HG02840 (cell line): ENCODE measurements around the gene LSAMP.
"Not testable (repeated sequence)": the region's sequence is repeated elsewhere in the genome, so short reads cannot be mapped to it uniquely, and the experiment has no call there.

Experiments used
- ATAC-seq: cut with Tn5 transposase; IDR thresholded peaks from one replicate; pipeline ENCODE4 v1.9.1; 2021; ENCODE audit warnings: mild to moderate bottlenecking, moderate library complexity, moderate number of reproducible peaks; ENCODE audit not compliant: unreplicated experiment, low FRiP score

Gene LSAMP

DNA sequence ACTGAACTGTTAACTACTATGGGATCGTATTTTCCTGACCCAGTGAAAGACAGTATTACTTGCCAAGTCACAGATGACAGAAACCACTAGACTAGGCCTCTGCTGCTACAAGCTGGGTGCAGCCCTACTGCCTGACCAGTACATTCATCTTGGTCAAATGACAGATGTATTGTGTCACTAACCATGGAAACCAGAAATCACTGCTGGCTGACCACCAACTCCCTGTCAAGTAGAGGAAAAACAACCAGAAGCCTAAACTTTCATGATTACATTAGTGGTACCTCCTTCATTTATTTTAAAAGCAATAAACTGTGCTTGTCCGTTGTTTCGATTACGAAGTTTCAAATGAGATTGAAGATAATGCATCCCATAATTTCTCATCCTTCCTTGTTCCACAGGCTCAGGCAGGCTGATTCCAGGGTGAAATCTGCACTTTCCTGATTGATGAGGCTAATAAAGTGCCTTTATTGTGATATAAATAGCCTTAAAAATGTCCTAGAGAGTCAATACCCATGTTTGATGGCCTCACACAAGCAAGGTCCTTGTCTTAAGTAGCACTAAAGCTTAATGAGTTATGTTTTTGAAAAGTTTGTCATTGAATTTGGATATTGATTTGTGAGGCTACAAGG is 309.7 kb downstream of the LSAMP start:
- ATAC-seq = no peak

DNA sequence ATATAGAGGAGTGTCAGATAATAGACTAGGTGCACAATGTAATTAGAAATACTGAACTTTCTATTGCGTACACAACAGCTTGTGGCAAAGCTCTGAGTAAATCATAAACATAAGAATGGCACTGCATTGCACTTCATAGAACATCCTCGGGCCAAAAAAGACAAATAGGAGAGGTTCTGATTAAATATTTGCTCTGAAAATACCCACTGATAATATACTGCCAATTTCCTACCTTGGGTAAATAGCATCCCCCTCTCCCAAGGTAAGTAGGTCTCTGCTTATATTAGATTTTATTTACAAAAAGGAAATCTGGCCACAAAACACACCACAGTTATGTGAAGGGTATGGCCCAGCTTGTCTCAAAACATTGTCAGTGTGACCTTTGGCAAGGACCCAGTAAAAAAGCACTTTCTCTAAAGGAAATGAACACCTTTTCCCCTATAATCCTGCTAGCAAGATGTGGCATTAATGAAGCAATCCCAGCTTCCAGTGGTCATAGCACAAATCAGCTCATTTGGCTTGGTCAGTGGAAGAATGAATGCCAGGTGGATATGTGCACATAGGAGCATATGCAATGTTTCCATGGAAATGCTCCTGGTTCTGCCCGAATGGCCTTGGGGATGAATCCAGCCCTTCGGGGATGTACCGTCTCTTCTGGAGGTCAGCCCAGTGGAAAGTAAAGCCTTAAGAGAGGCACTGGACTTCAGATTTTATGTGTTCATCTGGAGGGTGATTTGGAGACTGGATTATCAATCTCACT is 315.9 kb downstream of the LSAMP start:
- no peak for ATAC-seq

- no peak for ATAC-seq
These were observed 317.8 kb downstream of the LSAMP start for GRCh38 chr3:116127464-116127863.

GRCh38 chr3:116124166-116124565 is 321.1 kb downstream of the LSAMP start:
- ATAC-seq = no peak

GRCh38 chr3:116118475-116119169 is 326.7 kb downstream of the LSAMP start:
- no peak for ATAC-seq

DNA sequence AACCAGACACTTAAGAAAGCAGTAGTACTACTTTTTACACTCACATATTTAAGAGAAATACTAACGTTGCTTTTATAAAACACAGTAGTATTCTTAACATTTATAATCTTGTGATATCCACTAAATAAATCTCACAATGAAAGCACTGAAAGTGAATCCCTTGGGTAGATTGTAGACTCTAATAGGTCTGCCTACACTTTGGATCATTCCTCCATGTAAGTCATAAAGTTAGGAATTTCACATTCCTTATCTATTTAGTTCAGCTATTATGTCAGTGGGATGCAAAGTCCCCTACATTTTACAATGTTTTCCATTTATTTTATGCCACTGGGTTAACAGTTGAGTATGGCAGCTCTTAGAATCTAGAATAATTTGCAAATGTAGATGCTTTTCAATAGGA is 330.7 kb downstream of the LSAMP start:
- no peak for ATAC-seq

DNA sequence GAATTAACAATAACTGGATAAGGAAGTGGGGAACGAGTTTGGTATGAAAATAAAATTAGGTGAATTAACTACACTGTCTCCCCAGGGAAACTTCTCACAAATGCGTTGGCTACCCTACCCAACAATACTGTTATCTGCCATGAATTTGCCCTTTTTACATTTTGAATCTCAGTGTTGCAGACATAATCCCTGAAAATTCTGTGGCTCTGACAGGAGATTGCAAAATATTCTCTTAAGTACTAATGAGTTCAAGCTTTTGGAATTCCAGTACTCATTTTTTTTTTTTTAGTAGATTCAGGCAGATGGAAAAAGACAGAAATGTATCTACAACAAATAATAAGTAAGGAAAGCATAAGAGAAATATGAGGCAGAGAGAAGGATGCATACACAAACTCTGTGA is 332.6 kb downstream of the LSAMP start:
- no peak for ATAC-seq

DNA sequence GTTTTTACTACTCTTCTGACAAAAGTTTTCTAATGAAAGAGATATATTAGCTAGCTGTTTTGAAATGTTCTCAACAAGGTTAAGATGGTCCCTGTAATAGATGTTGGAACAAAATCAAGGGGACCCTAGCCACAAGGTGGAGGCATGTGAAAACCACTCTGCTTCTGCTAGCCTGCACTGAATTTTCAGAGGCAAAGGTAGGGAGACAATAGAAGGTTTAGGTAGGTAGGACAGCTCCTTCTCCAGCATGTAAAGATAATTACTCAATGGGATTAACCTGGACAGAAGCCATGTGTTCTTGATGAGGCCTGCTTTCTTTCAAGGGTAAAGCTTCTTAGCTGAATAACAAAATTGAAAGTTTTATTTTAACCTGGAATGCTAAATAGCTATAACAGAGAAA is 333.5 kb downstream of the LSAMP start:
- ATAC-seq = no peak

GRCh38 chr3:116103868-116104530 is 341.3 kb downstream of the LSAMP start:
- ATAC-seq = no peak

- no peak for ATAC-seq
These were observed 343.2 kb downstream of the LSAMP start for GRCh38 chr3:116102037-116102436.

- no peak for ATAC-seq
These were observed 348.1 kb downstream of the LSAMP start for GRCh38 chr3:116097226-116097625.

DNA sequence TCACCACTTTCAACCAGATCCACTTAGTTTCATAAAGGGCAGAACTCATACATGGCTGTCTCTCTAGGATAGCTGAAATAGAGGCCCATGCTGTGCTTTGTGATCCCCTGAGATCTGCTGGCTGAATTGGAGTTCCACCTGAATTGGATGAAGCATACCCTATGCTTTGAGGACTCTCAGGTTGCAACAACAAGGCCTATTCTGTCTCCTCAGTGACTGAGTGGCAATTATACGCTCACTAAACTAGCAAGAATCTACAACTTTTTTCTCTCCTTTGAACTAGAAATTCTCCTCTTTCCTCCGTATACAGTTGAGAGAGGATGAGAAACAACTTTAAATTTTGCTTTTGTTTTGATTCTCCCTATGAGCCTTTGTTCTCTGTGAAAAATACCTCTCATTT is 348.7 kb downstream of the LSAMP start:
- ATAC-seq = no peak

DNA sequence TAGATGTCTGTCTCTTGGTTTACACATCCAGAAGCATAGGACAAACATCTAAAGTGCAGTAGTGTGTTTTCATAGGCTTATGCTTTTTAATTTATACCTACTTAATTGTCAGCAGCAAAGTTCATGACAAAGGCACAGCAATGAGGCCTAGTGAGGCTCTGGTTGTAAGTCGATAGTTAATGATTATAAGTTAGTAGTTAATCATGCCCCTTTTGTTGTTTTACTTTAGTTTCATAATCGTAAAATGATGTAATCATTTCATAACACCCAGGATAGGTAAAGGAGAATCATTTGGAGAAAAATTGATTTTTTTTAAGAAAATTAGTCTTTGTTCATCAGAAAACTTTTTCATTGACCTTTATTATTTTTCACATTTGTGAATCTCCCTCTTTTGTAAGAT is 351.9 kb downstream of the LSAMP start:
- ATAC-seq = no peak

DNA sequence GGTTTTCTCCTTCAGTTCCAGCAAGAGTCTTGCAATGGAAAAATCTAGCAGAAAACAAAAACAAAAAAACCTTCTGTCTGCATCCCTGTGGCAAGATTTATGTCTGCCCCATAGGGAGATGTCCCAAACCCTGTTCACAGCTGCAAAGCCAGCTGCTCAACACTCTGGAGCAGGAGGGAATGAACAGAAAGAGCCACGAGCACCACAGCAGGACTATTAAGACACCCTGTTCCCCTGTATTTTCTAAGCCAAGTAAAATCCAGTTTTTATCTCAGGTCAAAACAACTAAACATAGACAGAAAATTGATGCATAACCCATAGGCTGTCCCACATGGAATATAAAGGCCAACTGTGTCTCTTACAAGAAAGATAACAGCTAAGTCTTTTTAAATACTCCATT is 357.9 kb downstream of the LSAMP start:
- no peak for ATAC-seq

DNA sequence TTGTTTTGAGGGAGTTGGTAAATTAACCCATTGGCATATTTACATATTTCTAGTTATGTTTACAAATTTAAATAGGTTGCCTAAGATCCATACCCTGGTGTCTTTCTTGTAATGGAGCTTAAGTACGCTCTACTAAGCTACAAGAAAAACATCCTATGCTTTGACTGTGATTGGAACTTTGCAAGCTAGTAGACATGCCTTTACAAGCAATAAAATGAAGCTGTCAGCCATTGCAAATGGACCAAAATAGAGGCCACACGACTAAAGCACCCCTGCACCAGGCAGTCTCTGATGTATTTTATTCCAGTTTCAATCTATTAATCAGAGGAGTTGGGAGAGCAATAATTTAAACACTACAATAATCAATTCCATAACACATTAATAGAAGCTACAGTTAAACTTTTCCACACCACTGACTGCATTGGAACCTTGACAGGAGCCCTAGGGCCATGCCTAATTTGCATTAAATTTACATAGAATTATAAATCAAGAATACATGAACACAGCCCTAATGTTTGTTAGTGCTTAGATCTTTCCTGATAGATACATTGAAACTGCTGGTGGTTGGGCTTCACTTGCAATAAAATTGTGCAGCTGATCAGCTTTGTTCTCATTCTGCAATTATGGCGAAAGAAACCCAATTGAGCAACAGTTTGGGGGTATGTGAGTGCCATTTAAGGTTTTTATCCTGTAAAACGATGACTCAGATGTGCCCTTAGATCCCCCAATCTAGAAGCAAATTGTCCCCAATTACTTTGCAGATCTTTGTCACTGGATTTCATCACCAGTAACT is 360.1 kb downstream of the LSAMP start:
- ATAC-seq = no peak

DNA sequence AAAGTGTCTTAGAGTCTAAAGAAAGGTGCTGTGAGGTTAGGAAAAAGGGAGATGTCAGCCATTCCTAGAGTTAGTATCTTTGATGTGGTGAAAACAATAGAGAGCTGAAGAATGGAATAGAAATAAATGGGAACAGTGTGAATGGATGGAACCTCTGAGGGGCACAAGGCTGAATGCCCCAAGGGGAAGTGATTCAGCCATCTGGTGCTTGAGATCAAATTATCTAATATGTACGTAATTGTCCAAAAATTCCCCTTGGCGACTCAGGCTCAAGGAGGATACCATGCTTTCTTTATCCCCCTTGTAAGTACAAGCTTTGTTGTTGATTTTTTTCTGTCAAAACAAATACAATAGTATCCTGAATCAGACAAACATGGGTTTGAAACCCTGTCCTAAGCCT is 361.6 kb downstream of the LSAMP start:
- ATAC-seq = no peak

- no peak for ATAC-seq
These were observed 366.7 kb downstream of the LSAMP start for GRCh38 chr3:116078561-116078960.

- ATAC-seq = no peak
These were observed 367.7 kb downstream of the LSAMP start for GRCh38 chr3:116077557-116077956.

- no peak for ATAC-seq
These were observed 368.2 kb downstream of the LSAMP start for GRCh38 chr3:116077059-116077458.

DNA sequence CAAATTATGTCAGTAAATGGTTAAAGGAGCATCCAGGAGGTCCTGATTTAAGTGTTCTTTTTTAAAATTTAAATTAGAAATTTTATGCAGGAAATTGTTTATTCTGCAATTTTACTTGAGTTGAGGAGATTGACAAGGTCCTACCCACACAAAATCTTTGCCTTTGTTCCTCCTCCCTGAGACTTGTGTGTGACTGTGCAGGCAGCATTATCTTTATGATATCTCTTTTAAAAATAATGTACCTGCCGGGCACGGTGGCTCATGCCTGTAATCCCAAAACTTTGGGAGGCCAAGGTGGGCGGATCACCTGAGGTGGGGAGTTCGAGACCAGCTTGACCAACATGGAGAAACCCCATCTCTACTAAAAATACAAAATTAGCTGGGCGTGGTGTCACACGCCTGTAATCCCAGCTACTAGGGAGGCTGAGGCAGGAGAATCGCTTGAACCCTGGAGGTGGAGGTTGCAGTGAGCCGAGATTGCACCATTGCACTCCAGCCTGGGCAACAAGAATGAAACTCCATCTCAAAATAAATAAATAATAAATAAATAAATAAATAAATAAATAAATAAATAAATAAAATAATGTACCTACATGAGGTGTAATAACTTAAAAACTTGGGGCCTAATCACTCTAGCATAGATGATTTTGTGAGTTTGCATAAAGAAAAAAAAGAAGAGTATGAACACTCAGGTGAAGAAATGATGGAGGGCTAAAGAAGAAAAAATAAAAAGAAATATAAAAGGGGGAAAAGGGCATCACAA is 374.6 kb downstream of the LSAMP start:
- not testable (repeated sequence) for ATAC-seq
